ENCODE measurements around the gene FAN1.

GRCh38 chr15:30984118-30984517, 80.4 kb downstream of the FAN1 start:
- no peak for TF ChIP-seq CTCF (IDR thresholded peaks at IDR 0.05)
- no peak for TF ChIP-seq POLR2A (IDR thresholded peaks at IDR 0.05)
- TF ChIP-seq EP300 (IDR thresholded peaks at IDR 0.05) = no peak

All from upper lobe of left lung (tissue), 4 donors.